Loucy (cell line): ENCODE results near the gene LRCH3.

ENCODE experiments used
- H2AFZ ChIP-seq: fragments of 200-600 bp; sonication (generic); 2 replicates; pipeline ENCODE4 v1.6.0; 2016; ENCODE audit warnings: antibody characterized with exemption, mild to moderate bottlenecking, low read length, moderate library complexity
- H3F3A ChIP-seq: fragments of 200-600 bp; 2 replicates; pipeline ENCODE4 v1.6.0; 2016; ENCODE audit warnings: antibody characterized with exemption, low read depth, mild to moderate bottlenecking
- H3K27me3 ChIP-seq: fragments of 200-600 bp; sonication (generic); 2 replicates; pipeline ENCODE4 v1.6.1; 2014; ENCODE audit warnings: low read length, mild to moderate bottlenecking; ENCODE audit not compliant: insufficient read depth, poor library complexity, severe bottlenecking
- H3K36me3 ChIP-seq: fragments of 200-600 bp; sonication (generic); 2 replicates; pipeline ENCODE4 v1.6.1; 2016; ENCODE audit warnings: low read length; ENCODE audit not compliant: insufficient read depth
- H3K4me1 ChIP-seq: fragments of 200-600 bp; sonication (generic); 2 replicates; pipeline ENCODE4 v1.5.1; 2014; ENCODE audit warnings: low read length, mild to moderate bottlenecking; ENCODE audit not compliant: insufficient read depth, poor library complexity, severe bottlenecking
- H3K4me2 ChIP-seq: fragments of 200-600 bp; sonication (generic); 2 replicates; pipeline ENCODE4 v1.6.0; 2014; ENCODE audit warnings: antibody characterized with exemption, low read length, low read depth, mild to moderate bottlenecking; ENCODE audit not compliant: poor library complexity, severe bottlenecking
- H3K4me3 ChIP-seq: fragments of 200-600 bp; sonication (generic); 2 replicates; pipeline ENCODE4 v1.5.1; 2014; ENCODE audit warnings: low read length, mild to moderate bottlenecking, mixed read lengths; ENCODE audit not compliant: poor library complexity, severe bottlenecking
- H3K79me2 ChIP-seq: fragments of 200-600 bp; sonication (generic); 2 replicates; pipeline ENCODE4 v1.6.1; 2014; ENCODE audit warnings: low read length; ENCODE audit not compliant: insufficient read depth
- H3K9ac ChIP-seq: fragments of 200-600 bp; sonication (generic); 2 replicates; pipeline ENCODE4 v1.6.0; 2014; ENCODE audit warnings: mild to moderate bottlenecking, low read depth, low read length, moderate library complexity; ENCODE audit not compliant: poor library complexity, severe bottlenecking
- H3K9me2 ChIP-seq: fragments of 200-600 bp; sonication (generic); replicated peaks from 2 replicates; pipeline ENCODE4 v1.6.1; 2016; ENCODE audit warnings: low read depth, low read length, mixed read lengths
- H3K9me3 ChIP-seq: fragments of 200-600 bp; sonication (generic); 2 replicates; pipeline ENCODE4 v1.6.1; 2014; ENCODE audit warnings: mild to moderate bottlenecking, antibody characterized with exemption, low read length, low read depth; ENCODE audit not compliant: insufficient read depth
- H4K20me1 ChIP-seq: fragments of 200-600 bp; sonication (generic); 2 replicates; pipeline ENCODE4 v1.6.0; 2014; ENCODE audit warnings: antibody characterized with exemption, low read length, mild to moderate bottlenecking; ENCODE audit not compliant: insufficient read depth, poor library complexity, severe bottlenecking
- EZH2phosphoT487 ChIP-seq: fragments of 200-600 bp; IDR thresholded peaks from 2 replicates; pipeline ENCODE4 v1.6.1; 2018; ENCODE audit warnings: antibody characterized with exemption, mild to moderate bottlenecking, moderate library complexity, borderline replicate concordance
- TF ChIP-seq, protein P1 (sequence below): fragments of 200-600 bp; sonication (generic); conservative IDR thresholded peaks from 2 replicates; pipeline ENCODE4 v1.5.1; 2014; ENCODE audit warnings: mild to moderate bottlenecking, antibody characterized with exemption, low read length

The LRCH3 gene

GRCh38 chr3:197856199-197856816 is 65.3 kb downstream of the LRCH3 start:
- H3F3A ChIP-seq, result no peaks in the 10 kb centered on the region
- no peaks in the 10 kb centered on the region for H3K79me2 ChIP-seq
- TF ChIP-seq EZH2phosphoT487, result no peak
- no peak overlapping the region for H2AFZ ChIP-seq
- no peak overlapping the region for H3K4me3 ChIP-seq
- no peaks in the 10 kb centered on the region for H4K20me1 ChIP-seq
- H3K4me1 ChIP-seq, result no peaks in the 10 kb centered on the region
- peaks cover 37% of the 10 kb centered on the region; the same call in 1 of the 2 replicates for H3K36me3 ChIP-seq
- no peak overlapping the region for H3K9ac ChIP-seq
- no peaks in the 10 kb centered on the region for H3K27me3 ChIP-seq
- H3K4me2 ChIP-seq, result no peak overlapping the region
- no peaks in the 10 kb centered on the region for H3K9me3 ChIP-seq
- no peaks in the 10 kb centered on the region for H3K9me2 ChIP-seq

- Histone ChIP-seq H3K36me3 (peaks cover 27% of the 10 kb centered on the region; the same call in 1 of the 2 replicates), H3K79me2 (no peaks in the 10 kb centered on the region), H3K9ac (no peak overlapping the region), H2AFZ (no peak overlapping the region), H3K4me2 (no peak overlapping the region), H3K4me3 (no peak overlapping the region), H3K9me2 (no peaks in the 10 kb centered on the region), H3K9me3 (no peaks in the 10 kb centered on the region), H4K20me1 (no peaks in the 10 kb centered on the region), H3F3A (no peaks in the 10 kb centered on the region), H3K27me3 (no peaks in the 10 kb centered on the region), H3K4me1 (no peaks in the 10 kb centered on the region)
- TF ChIP-seq, protein P1, sequence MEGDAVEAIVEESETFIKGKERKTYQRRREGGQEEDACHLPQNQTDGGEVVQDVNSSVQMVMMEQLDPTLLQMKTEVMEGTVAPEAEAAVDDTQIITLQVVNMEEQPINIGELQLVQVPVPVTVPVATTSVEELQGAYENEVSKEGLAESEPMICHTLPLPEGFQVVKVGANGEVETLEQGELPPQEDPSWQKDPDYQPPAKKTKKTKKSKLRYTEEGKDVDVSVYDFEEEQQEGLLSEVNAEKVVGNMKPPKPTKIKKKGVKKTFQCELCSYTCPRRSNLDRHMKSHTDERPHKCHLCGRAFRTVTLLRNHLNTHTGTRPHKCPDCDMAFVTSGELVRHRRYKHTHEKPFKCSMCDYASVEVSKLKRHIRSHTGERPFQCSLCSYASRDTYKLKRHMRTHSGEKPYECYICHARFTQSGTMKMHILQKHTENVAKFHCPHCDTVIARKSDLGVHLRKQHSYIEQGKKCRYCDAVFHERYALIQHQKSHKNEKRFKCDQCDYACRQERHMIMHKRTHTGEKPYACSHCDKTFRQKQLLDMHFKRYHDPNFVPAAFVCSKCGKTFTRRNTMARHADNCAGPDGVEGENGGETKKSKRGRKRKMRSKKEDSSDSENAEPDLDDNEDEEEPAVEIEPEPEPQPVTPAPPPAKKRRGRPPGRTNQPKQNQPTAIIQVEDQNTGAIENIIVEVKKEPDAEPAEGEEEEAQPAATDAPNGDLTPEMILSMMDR, result no peak
- no peak for TF ChIP-seq EZH2phosphoT487
Measured at GRCh38 chr3:197858133-197858532, 67.1 kb downstream of the LRCH3 start.

GRCh38 chr3:197858598-197858997 is 67.5 kb downstream of the LRCH3 start:
- Histone ChIP-seq H3K9me2 (no peaks in the 10 kb centered on the region), H3K4me3 (no peak overlapping the region), H3K4me2 (no peak overlapping the region), H3K9me3 (no peaks in the 10 kb centered on the region), H3K27me3 (no peaks in the 10 kb centered on the region), H4K20me1 (no peaks in the 10 kb centered on the region), H3K4me1 (no peaks in the 10 kb centered on the region), H3K79me2 (no peaks in the 10 kb centered on the region), H3K9ac (no peak overlapping the region), H3K36me3 (peaks cover 27% of the 10 kb centered on the region; the same call in 1 of the 2 replicates), H2AFZ (no peak overlapping the region), H3F3A (no peaks in the 10 kb centered on the region)
- TF ChIP-seq EZH2phosphoT487, result no peak
- TF ChIP-seq, protein P1, result no peak

DNA sequence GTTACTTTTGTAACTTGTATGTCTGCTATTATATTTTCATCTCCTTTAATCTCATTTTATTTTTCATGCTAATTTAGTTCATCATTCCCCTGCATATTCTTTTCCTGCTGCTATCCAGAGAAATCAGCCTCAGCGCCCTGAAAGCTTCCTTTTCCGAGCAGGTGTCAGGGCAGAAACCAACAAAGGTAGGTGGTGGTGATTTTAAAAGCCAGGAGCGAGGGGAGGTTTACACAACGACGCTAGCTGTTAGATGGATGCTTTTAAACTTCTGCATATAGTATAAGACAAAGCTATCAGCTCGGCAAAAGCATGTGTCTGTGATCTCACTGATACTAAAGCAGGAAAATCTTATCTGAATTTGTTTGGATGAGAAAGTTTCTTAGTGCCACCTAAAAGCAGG is 75.0 kb downstream of the LRCH3 start:
- Histone ChIP-seq H3K4me2 (no peak overlapping the region), H3K27me3 (no peaks in the 10 kb centered on the region), H4K20me1 (no peaks in the 10 kb centered on the region), H2AFZ (no peak overlapping the region), H3K4me1 (peaks cover 6% of the 10 kb centered on the region), H3K9ac (no peak overlapping the region), H3K9me2 (no peaks in the 10 kb centered on the region), H3K4me3 (no peak overlapping the region), H3K36me3 (peaks cover 17% of the 10 kb centered on the region; the same call in 1 of the 2 replicates), H3K79me2 (no peaks in the 10 kb centered on the region), H3K9me3 (no peaks in the 10 kb centered on the region), H3F3A (no peaks in the 10 kb centered on the region)
- TF ChIP-seq EZH2phosphoT487, result no peak
- TF ChIP-seq, protein P1, result no peak
